GM12878 (cell line): ENCODE measurements around the gene PARD6A. TPM values are rescaled to one million over a fixed set of nuclear protein-coding genes. Genes with fewer than 3 reads are reported as not detected.
A peak's percentile ranks its signal among the peaks of the same experiment; 100 is the strongest.

ENCODE experiments used
- ATAC-seq: fragments of 200-7000 bp; cut with Tn5 transposase; 3 replicates; pipeline ENCODE4 v1.9.1; 2020; ENCODE audit warnings: mild to moderate bottlenecking, moderate library complexity
- BruUV-seq: library from RNA; stranded (reverse); fragments of 400-500 nt; replicated peaks from 2 replicates; lab custom pipeline; 2021; lab: Mats Ljungman, UMichigan
- CTCF ChIA-PET: fragments of 300-600 bp; sonication (Branson Sonifier 250); formaldehyde crosslinking; extraction: SDS; loops from one replicate; lab custom pipeline; 2021; ENCODE audit warnings: inconsistent platforms; lab: Yijun Ruan, JAX
- POLR2A ChIA-PET: fragments of 350-600 bp; formaldehyde crosslinking; extraction: SDS; loops from one replicate; lab custom pipeline; 2021; ENCODE audit warnings: inconsistent platforms; lab: Charles Lee
- RAD21 ChIA-PET: fragments of 300-600 bp; sonication (Branson Sonifier 250); formaldehyde crosslinking; loops from one replicate; lab custom pipeline; 2023; ENCODE audit warnings: antibody characterized with exemption; ENCODE audit not compliant: unreplicated experiment; lab: Charles Lee
- SMC1A ChIA-PET: fragments of 300-600 bp; sonication (Branson Sonifier 250); formaldehyde crosslinking; loops from one replicate; lab custom pipeline; 2023; ENCODE audit not compliant: unreplicated experiment, uncharacterized antibody; lab: Charles Lee
- DNase-seq: peaks from one replicate; pipeline ENCODE4 v3.0.0-alpha.2; 2011; ENCODE audit warnings: low read depth, low spot score
- FAIRE-seq: peaks from 3 replicates; lab custom pipeline; 2011; peaks lifted over from hg19 to GRCh38; lab: Jason Lieb, UNC
- H2AFZ ChIP-seq: 2 replicates; pipeline ENCODE4 v1.6.0; 2011; ENCODE audit warnings: low read depth, low read length, control low read depth; ENCODE audit not compliant: control insufficient read depth
- H3K27ac ChIP-seq: 2 replicates; pipeline ENCODE4 v1.5.1; 2011; ENCODE audit warnings: control low read depth; ENCODE audit not compliant: control insufficient read depth, insufficient read depth
- H3K27me3 ChIP-seq, 2 experiments: replicated peaks in 1 of 2; 2 replicates each; pipeline versions ENCODE4 v1.6.0 to v1.6.1; 2011; ENCODE audit warnings: low read length in 1 of 2; ENCODE audit not compliant: control insufficient read depth in 2 of 2, insufficient read depth in 2 of 2
- H3K36me3 ChIP-seq, 2 experiments: 2 replicates each; pipeline ENCODE4 v1.5.1; 2011; ENCODE audit warnings: low read length in 1 of 2; ENCODE audit not compliant: control insufficient read depth in 2 of 2, insufficient read depth in 2 of 2
- H3K4me1 ChIP-seq: 2 replicates; pipeline ENCODE4 v1.6.1; 2011; ENCODE audit warnings: mild to moderate bottlenecking, low read length, moderate library complexity, mixed read lengths; ENCODE audit not compliant: control insufficient read depth, insufficient read depth
- H3K4me2 ChIP-seq: 2 replicates; pipeline ENCODE4 v1.6.0; 2011; ENCODE audit warnings: control low read depth; ENCODE audit not compliant: control insufficient read depth, insufficient read depth
- H3K4me3 ChIP-seq: fragments of 200-600 bp; sonication (generic); 2 replicates; pipeline ENCODE4 v1.5.1; 2016
- H3K79me2 ChIP-seq: 2 replicates; pipeline ENCODE4 v1.6.0; 2011; ENCODE audit warnings: low read length; ENCODE audit not compliant: control insufficient read depth, insufficient read depth
- H3K9ac ChIP-seq: 2 replicates; pipeline ENCODE4 v1.8.0; 2011; ENCODE audit warnings: low read length, control low read depth, mixed read lengths; ENCODE audit not compliant: control insufficient read depth, insufficient read depth
- H3K9me3 ChIP-seq: replicated peaks from 3 replicates; pipeline ENCODE4 v1.5.1; 2011; ENCODE audit warnings: mild to moderate bottlenecking, low read length; ENCODE audit not compliant: control insufficient read depth, insufficient read depth
- H4K20me1 ChIP-seq: 2 replicates; pipeline ENCODE4 v1.6.0; 2011; ENCODE audit not compliant: control insufficient read depth, insufficient read depth
- IRF3 ChIP-seq: fragments of 450-650 bp; IDR thresholded peaks from 2 replicates; pipeline ENCODE4 v1.6.1; 2014; ENCODE audit warnings: mild to moderate bottlenecking
- SUPT20H ChIP-seq: IDR thresholded peaks from 2 replicates; pipeline ENCODE4 v1.6.1; 2011; ENCODE audit warnings: low read depth, mild to moderate bottlenecking, low read length, moderate library complexity, borderline replicate concordance; ENCODE audit not compliant: control insufficient read depth
- TCF3 ChIP-seq: IDR thresholded peaks from 2 replicates; pipeline ENCODE4 v1.6.1; 2012; ENCODE audit warnings: low read depth, mild to moderate bottlenecking, low read length, borderline replicate concordance; ENCODE audit not compliant: insufficient read depth
- USF1 ChIP-seq: IDR thresholded peaks from 2 replicates; pipeline ENCODE4 v1.6.1; 2011; ENCODE audit warnings: borderline replicate concordance, low read depth, mild to moderate bottlenecking, moderate library complexity, mixed read lengths, low read length; ENCODE audit not compliant: insufficient read depth; ENCODE audit errors: extremely low read length
- WGBS: methylation state at CpG from one replicate; pipeline ENCODE4 v1.1.6; 2016; ENCODE audit warnings: low lambda C conversion rate; ENCODE audit not compliant: insufficient replicate concordance, insufficient coverage; ENCODE audit errors: missing lambda C conversion rate; 5-methylcytosine and 5-hydroxymethylcytosine counted together
- in situ Hi-C: fragments of 300-500 bp; cut with MboI; formaldehyde crosslinking; loops from 9 replicates; pipeline ENCODE4 v1.14.3; 2018; ENCODE audit warnings: mixed read lengths
- intact Hi-C: fragments of 100-400 bp; cut with micrococcal nuclease; formaldehyde crosslinking; loops from one replicate; pipeline ENCODE4 v1.14.2; 2022; ENCODE audit not compliant: unreplicated experiment
- polyA plus RNA-seq, 11 experiments: library from polyadenylated mRNA; depleted of rRNA in 4 of 11; unstranded in 6 of 11; stranded (reverse) in 5 of 11; fragments of >200 nt; fragmentation: Nextera tagmentation in 4 of 11; fragmentation: Illumina TruSeq in 1 of 11; extraction: Ambion mirVana in 4 of 11; extraction: Trizol in 1 of 11; gene quantifications; 1 replicate in 1 of 11; 2 replicates in 10 of 11; pipeline versions ENCODE4 v1.2.1 to v1.2.3, GENCODE V29; 2011 to 2016; ENCODE audit warnings: inconsistent platforms in 2 of 11, missing spikeins in 2 of 11, low read depth in 1 of 11
- total RNA-seq, 4 experiments: library from RNA; depleted of rRNA in 3 of 4; stranded (reverse); fragments of >200 nt in 3 of 4; fragmentation: Illumina TruSeq in 1 of 4; extraction: Trizol in 1 of 4; gene quantifications; 2 replicates each; pipeline versions ENCODE4 v1.2.1 to v1.2.3, GENCODE V29; 2013 to 2021
- TF ChIP-seq, protein P1 (sequence below), 3 experiments: IDR thresholded peaks in 2 of 3; conservative IDR thresholded peaks in 1 of 3; 2 replicates each; pipeline ENCODE4 v1.5.1; 2011; ENCODE audit warnings: low read depth in 3 of 3, low read length in 3 of 3, mild to moderate bottlenecking in 3 of 3, control low read depth in 2 of 3, moderate library complexity in 2 of 3, inconsistent platforms in 1 of 3, mixed read lengths in 1 of 3; ENCODE audit not compliant: control insufficient read depth in 2 of 3, insufficient read depth in 1 of 3; ENCODE audit errors: extremely low read depth in 1 of 3

Gene PARD6A
- total and polyA plus RNA-seq, 10 of the 15 experiments (the other 5 are each of a cell fraction or from before 2014, with no cell fraction given), result 0.42 to 10.1 (median 4.4) TPM

DNA sequence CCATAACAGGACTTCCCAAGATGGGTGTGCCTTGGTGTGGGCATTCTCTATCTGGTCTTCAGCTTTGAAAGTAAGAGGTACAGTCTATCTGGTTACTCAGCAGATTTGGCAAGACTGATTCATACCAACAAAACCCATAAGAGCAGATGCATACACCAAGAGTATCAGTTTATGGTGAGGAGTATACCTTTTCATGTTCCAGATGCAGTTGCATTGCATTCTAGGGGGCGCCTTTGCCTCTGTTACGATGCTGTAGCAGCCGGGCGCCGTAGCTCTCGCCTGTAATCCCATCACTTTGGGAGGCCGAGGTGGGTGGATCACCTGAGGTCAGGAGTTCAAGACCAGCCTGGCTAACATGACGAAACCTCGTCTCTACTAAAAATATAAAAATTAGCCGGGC is 47.0 kb upstream of the PARD6A start:
- in situ Hi-C loops, result no loop called here
- no peak for FAIRE-seq
- Histone ChIP-seq H3K36me3 (peaks cover 8 to 21% of the 10 kb centered on the region in 2 experiments), H3K4me1 (no peaks in the 10 kb centered on the region), H3K9ac (no peak overlapping the region), H2AFZ (no peak overlapping the region), H3K4me2 (no peak overlapping the region)
- over 99% methylated on average over 10 of the region's 10 CpGs for whole genome bisulfite sequencing
- ATAC-seq, result no peak
- POLR2A ChIA-PET, result interaction anchor here (0.7 to 0.9 kb wide), 3 partner anchors 10 to 644 kb away, joined by 3 to 7 read pairs (median 4); no protein-coding TSS in a partner anchor
- no peak for DNase-seq
- no peak for TF ChIP-seq TCF3
- TF ChIP-seq IRF3, result no peak
- TF ChIP-seq SUPT20H, result no peak
- TF ChIP-seq USF1, result no peak
- TF ChIP-seq, protein P1, sequence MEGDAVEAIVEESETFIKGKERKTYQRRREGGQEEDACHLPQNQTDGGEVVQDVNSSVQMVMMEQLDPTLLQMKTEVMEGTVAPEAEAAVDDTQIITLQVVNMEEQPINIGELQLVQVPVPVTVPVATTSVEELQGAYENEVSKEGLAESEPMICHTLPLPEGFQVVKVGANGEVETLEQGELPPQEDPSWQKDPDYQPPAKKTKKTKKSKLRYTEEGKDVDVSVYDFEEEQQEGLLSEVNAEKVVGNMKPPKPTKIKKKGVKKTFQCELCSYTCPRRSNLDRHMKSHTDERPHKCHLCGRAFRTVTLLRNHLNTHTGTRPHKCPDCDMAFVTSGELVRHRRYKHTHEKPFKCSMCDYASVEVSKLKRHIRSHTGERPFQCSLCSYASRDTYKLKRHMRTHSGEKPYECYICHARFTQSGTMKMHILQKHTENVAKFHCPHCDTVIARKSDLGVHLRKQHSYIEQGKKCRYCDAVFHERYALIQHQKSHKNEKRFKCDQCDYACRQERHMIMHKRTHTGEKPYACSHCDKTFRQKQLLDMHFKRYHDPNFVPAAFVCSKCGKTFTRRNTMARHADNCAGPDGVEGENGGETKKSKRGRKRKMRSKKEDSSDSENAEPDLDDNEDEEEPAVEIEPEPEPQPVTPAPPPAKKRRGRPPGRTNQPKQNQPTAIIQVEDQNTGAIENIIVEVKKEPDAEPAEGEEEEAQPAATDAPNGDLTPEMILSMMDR (IDR thresholded peaks at IDR 0.05 in 2 of 3, conservative IDR thresholded peaks at IDR 0.05 in 1 of 3; ENCODE audit: control insufficient read depth in 2 of 3, extremely low read depth in 1 of 3, insufficient read depth in 1 of 3, low read depth in 3 of 3, low read length in 3 of 3), result peak in 1 of 3 experiments; percentile 15; a peak in 1 of 6 replicates
- TF ChIP-seq, all 136 proteins: peak for 1
- ChIA-PET SMC1A (interaction anchor here (1.6 kb wide), 1 partner anchor 31 kb away, joined by 3 read pairs; no protein-coding TSS in a partner anchor), CTCF (interaction anchor here (0.6 to 2.1 kb wide), 4 partner anchors 12 to 93 kb away, joined by 3 to 13 read pairs (median 4); no protein-coding TSS in a partner anchor), RAD21 (no interaction called here)
- H3K4me3 ChIP-seq, result no peak overlapping the region
- no peak overlapping the region for H3K27ac ChIP-seq
- no peaks in the 10 kb centered on the region for H3K27me3 ChIP-seq
- H3K9me3 ChIP-seq, result no peaks in the 10 kb centered on the region
- no peaks in the 10 kb centered on the region for H4K20me1 ChIP-seq
- peaks cover 5% of the 10 kb centered on the region for H3K79me2 ChIP-seq
- BruUV-seq, result no TSS peak
- intact Hi-C loops, result no loop called here
